GM18519 (cell line): Measurements from ENCODE around the gene DPH1.
"Not testable (repeated sequence)": the region's sequence is repeated elsewhere in the genome, so short reads cannot be mapped to it uniquely, and the experiment has no call there.

Experiments
- ATAC-seq: cut with Tn5 transposase; IDR thresholded peaks from one replicate; pipeline ENCODE4 v1.9.1; 2021; ENCODE audit warnings: mild to moderate bottlenecking, moderate library complexity; ENCODE audit not compliant: unreplicated experiment, low FRiP score

DPH1 gene

DNA sequence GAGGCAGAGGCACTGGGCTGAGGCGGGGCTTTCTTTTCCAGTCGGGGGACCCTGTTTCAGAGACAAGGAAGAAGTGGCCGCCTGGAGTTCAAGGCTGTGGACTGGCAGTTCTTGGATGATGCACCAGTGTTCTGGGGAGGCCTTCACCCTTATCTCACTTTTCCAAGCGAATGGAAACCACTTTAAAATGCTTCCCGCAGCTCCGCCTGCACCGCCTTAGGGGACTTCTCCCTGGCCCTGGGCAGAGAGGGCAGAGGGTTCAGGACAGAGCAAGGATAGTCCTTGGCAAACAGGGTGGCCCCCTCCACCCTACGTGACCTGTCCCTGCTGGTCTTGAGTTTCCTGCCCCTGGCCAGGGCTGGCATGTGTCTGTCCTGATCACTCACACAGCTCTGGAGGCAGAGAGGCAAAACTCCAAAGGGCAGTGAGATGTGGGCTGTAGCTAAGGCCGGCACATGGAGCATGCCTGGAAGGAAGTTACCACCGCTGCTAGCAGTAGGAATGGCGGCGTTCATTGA is 25.5 kb upstream of the DPH1 start:
- ATAC-seq: no peak

DNA sequence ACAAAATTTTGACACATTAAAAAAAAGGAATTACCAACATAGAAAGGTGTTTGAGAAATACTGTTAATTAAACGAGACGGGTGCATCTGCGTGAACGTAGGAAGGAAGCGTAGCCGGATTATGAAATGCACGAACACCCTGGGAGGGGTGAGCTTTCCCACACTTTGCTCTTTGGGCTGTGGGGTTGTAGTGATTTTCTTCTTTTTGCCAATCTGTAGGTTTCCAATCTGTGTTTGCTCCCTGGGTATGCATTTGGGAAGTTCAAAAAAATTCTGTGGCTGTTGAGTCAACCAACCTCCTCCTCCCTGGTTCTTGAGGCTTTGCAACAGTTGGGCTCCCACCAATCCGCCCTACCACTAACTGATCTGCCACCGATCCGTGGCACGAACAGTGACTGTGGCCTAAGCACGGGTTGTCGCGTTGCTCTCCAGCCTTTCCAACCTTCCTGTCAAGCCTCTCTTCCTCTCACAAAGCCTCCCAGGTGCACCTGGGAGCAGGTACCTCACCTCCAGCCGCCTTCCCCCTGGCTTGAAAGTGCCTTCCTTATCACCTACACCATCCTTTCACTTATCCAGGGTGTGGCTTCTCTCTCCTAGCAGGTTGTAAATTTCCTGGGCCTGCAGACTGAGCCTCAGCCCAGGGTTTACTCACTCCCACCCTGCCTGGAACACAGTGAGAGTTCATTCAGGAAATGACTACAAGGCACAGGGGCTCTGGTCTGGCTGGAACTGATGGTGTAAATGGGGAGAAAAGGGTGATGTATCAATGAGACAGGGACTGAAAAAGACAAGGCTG is 21.4 kb upstream of the DPH1 start:
- ATAC-seq: no peak

DNA sequence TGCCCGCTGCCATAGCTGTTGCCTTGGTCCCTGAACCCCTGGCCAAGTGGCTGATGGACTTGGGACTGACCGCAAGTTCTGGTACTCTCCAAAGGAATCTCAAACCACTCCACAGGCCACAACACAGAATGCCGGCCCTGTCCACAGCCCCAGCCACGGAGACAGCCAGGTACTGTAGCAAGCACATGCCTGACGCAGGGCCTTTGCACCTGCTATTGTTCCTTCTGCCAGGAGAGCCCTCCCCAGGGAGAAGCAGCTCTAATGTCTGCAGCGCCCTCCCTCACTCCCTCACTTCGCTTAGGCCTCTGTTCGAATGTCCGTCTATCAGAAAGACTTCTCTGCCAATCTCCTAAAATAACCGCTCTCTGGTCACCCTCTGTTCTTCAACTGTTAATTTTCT is 20.2 kb upstream of the DPH1 start:
- no peak for ATAC-seq

DNA sequence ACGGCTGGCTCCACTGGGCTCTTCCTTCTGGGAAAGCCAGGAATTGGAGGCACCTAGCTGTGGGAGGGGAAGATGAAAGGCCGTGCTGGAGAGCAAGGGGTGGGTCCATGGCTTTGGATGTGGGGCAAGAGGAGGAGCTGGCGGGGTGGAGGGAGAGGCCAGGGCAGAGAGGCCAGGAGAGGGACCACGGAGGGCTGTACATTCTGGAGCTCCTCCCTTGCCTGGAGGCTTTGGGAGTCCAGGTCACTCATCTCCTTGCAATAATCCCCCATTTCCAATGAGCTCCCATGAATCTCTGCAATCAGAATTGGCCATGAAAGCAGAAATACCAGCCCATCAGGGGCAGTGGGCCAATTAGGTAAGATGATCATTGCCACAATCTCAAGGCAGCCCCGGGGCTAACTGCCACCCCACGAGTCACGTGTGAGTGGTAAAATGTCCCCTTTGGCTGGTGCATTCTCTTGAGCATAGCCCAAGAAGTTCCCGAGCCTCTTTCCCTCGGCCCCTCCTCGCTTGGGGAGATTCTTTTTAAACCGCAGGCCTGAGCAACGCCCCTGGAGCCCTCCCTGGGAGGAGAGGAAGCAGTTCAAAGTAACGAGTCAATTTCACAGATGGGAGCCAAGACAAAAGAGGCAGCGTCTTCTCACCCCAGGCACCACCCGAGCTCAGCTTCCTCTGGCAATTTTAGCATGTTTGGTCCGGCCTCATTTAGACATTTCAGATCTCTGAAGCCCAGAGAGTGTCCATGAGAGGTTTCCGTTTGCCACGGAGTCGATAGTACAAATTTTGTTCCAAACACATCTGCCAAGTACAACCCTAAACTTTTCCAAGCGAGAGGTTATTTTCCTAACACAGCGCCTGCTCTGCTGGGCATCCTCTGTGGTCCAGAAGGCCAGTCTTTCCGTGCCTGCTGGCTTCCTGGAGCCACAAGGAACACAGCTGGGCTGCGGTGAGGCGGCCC is 18.3 kb upstream of the DPH1 start:
- no peak for ATAC-seq

DNA sequence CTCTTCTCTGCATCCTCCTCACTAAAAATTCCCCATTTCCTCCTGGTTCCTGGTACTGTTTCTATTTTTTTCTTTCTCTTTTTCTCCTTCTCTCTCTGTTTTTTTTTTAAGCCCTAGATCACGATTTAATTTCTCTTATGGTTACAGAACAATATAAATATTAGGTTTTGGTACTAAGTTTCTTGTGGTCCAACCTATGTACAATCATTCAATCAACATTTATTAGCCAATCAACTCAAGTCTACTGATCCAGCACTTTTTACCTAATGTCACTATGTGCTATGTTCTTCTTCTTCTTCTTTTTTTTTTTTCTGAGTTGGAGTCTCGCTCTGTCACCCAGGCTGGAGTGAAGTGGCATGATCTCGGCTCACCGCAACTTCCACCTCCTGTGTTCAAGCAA is 17.5 kb upstream of the DPH1 start:
- ATAC-seq: no peak

DNA sequence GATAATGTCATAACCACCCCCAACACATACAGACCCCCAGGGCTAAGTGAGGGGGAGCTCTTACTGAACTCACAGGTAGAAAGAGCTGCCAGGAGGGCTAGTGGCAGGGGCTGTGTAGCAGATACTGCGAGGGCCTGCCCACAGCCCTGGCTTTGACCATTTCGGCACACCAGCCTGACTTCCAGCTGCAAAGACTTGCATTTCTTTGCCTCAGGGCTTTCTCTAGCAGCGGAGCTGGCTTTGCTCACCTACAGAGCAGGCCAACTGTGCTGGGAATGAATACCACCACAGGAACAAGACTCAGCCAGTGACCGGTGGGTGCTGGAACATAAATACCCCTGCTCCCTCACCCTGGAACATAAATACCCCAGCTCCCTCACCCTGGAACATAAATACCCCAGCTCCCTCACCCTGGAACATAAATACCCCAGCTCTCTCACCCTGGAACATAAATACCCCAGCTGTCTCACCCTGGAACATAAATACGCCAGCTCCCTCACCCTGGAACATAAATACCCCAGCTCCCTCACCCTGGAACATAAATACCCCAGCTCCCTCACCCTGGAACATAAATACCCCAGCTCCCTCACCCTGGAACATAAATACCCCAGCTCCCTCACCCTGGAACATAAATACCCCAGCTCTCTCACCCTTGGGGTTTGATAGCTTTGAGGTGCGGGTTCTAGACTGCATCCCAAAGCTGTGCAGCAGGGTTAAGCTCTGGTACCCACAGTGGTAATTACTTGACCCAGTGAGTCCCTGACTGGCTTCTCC is 16.5 kb upstream of the DPH1 start:
- not testable (repeated sequence) for ATAC-seq

DNA sequence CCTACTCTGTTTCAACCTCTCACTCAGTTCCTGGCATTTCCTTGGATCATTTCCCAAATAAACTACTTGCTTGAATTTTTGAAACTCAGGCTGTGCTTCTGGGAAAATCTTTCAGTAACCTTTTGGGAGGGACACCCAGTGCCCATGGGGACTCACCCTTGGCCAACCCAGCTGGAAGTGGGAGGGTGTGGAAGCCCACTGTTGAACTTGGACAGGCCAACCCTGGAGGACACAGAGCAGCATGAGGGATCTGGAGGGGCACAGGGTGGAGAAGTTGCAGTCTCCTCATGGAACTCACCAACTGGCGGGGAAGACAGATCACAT is 16.0 kb upstream of the DPH1 start:
- no peak for ATAC-seq

DNA sequence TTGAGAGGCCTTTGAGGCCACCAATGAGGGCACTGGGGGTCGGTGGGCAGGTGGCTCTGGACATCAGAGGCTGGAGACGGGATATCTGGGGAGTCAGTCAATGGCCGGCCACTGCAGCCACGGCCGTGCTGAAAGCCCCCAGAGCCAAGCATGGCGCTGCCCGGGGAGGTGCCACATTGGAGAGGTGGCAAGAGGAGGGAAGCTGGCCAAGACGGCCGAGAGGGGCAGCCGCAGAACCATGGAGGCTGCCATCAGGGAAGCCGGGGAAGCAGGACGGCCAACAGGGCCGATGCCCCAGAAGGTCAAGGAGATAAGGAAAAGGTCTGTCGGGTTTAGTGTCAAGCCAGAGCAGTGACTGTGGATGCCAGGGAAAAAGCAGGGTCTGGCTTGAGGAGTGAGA is 14.6 kb upstream of the DPH1 start:
- ATAC-seq: no peak

DNA sequence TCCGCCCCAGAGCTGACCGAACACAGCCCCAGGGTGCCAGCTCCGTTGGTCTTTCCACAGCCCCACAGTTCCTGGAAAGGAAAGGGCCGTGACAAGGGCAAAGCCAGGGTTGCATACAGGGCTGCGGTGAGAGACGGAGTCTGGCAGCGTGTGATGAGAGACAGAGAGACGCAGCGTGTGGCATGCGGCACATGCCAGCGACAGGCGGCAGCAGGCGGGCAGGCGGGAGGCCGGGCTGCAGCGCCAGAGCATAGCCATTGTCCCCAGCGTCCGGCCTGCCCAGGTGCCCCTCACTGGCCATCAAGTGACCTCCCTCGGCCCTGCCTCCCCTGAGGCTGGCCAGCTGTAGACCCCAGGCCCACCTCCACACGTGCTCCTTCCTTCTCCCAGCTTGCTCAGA is 13.5 kb upstream of the DPH1 start:
- no peak for ATAC-seq

DNA sequence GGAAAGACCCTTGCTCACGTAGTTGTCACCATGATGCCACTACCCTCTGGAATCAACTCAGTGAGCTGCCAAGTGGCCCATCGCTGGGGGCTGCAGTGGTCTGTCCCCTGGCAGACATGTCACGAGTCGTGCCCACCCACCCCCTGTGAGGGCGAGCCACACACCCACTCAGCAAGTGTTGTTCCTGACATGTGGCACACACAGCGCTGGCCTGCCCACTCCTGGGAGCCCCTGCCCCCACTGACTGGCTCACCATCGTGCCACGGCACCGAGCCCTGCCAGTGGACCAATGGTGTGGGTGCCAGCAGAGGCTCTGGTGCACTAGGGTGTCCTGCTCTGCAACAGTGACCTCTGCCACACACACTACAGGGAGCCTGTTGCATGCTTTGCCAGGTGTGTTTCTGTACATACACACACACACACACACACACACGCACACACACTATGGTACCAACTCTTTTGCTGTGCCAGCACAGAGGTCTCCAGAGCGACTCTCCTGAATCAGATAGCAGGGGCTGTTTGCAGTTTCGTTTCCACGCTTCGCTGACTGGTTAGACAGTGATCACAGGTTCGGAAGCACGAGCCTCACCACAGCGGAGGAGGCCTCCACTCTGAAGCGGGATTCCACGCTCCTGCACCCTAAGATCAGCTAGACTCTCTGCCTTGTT is 12.5 kb upstream of the DPH1 start:
- ATAC-seq: no peak

DNA sequence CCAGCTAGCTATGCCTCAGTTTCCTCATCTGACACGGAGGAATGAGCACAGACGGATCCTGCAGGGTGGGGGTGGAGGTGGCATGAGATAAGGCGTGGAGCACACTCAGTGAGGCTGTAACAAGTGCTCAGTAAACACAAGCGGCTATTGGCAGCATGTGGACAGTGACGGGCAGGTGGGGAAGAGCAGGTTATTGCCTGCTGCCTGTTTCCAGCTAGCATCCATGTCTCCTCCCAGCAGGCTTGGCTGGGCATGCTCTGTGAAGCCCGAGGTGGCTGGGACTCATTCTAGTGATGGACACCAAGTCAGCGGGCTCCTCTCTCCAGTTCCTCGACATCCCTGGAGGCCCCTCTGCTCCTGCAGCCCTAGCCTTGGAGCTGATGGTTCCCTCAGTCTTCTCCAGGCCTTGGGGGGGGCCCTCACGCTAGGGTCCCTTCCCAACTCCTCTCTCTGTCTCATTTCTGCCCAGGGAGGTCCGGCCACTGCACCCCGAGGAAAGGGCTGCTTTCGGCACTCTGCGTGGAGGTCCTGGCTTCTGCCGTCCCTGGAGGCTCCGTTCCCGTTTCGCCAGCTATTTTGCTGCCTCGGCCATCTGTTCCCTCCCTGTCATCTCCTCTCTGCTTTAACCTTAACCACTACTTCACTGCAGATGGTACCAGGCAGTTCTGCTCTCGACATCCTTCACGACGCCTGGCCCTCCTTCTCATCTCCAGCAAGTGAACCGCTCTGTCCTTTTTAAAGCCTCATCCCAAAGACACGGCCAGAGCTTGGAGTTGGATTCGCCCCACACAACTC is 11.0 kb upstream of the DPH1 start:
- ATAC-seq: no peak

DNA sequence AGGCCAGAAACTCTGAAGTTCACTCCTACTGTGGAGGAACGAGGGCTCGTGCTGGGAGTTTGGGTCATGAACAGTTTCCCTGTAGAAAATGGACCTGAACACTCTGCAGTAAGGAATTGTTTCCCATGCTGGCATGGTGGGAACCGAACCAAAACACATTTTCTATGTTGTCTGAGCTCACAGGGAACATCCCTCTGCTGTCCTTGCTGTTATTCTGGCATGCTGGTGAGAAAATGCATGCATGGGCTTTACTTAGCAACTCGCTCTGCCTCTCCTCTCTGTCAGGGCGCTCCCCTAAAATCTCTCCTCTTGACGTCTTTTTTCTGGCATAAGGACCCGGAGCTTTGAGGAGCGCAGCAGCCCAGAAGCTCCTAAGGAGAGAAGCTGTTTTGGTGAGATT is 10.2 kb upstream of the DPH1 start:
- ATAC-seq: no peak

DNA sequence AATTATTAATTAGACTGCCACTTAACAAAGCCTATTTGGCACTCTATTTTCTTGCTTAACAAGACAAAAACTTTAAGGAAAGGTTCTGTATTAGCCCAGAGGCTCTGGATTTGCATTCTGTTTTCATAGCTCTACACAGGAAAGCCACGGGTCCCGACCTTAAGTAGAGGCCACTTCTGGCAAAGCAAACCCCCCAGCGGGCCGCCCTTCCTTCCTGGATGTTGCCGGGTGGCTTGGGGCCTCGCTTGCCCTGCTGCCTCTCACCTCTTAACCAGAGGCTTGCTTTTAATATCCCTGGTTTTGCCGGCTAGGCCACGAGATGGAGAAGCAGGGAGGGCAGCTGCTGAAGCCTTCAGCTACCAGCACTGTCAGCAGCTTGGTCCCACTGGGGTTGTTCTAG is 9.2 kb upstream of the DPH1 start:
- no peak for ATAC-seq

DNA sequence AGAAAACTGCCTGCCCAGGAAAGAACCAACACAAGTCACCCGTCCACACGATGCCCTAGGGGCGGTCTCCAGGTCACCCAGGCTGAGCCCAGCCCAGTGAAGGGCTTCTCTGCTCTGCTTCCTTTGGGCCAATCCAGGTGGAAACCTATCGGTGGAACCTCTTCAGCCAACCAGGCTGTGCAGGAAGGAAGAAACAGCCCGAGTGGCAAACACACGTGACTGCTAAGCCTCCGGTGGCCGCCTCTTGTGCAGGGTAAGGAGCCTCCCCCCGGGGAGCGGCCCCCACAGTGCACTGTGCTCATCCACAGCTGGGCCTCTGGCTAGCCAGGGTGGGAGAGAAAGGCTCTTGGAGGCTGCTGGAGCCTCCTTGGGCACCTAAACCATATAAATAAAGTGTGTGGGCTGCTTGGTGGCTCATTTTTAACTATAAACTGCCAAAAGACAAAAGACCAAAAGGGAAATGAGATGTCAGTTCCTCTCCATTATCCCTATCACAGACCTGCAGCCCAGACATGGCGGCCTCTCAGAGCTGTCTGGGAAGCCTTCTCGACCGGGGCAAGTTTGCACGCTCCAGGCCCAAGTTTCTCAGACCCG is 7.2 kb upstream of the DPH1 start:
- ATAC-seq: no peak

DNA sequence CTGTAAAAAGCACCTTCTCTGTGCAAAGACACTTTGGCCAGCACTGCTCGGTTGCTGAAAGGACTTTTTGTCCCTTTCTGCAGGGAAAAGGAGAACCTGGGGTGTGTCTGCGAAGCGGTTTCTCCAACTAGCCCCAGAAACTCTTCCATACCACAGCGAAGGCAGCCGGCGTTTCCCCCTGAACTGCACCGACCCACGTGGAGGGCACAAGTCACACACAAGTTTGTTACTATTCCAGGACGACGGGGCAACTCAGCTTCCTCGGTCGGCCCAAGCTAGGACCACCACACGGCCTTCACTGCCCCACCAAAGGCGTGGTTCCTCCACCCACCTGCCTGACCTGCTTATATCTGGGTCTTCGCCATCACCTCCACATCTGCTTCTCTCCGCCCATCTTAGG is 6.7 kb upstream of the DPH1 start:
- ATAC-seq: no peak

DNA sequence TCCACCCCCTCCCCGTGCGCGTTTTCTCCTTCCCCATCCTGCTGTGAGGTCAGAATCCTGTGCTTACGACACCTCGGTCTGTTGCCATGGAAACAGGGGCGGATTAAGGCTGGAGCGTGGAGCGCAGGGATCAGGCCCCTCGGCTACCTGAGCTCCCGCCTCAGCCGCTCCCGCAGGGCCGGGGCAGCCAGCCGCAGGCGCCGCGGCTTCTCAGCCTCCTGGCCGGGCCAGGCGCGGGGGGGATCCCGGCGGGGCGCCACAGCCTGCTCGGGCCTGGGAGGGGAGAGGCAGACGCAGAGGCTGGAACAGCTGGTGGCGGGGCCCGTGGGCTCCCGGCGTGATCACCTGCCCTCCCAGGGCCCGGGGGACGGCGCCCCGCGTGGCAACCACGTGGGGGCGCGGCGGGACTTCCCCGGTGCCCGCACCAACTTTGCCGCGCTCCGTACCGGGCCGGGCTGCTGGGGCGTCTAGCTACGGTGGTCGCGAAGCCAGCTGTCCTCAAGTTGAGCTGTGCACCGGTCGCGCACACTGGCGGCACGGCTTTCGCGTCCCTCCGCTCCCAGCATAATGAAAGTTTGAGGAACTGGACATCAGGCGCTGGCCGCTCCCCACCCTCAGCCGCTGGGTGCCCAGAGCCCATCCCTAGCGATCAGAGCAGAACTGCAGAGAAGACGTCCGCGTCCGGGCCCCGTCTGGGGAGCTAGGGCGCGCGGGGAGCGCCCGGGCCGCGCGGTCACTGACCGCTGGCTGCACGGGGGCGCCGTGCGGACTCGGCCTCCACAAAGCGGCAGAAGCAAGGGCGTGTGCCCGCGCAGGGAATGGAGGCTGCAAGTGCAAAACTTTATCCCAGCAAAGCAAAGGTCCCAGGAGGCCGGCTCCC is 6.0 kb upstream of the DPH1 start:
- no peak for ATAC-seq

DNA sequence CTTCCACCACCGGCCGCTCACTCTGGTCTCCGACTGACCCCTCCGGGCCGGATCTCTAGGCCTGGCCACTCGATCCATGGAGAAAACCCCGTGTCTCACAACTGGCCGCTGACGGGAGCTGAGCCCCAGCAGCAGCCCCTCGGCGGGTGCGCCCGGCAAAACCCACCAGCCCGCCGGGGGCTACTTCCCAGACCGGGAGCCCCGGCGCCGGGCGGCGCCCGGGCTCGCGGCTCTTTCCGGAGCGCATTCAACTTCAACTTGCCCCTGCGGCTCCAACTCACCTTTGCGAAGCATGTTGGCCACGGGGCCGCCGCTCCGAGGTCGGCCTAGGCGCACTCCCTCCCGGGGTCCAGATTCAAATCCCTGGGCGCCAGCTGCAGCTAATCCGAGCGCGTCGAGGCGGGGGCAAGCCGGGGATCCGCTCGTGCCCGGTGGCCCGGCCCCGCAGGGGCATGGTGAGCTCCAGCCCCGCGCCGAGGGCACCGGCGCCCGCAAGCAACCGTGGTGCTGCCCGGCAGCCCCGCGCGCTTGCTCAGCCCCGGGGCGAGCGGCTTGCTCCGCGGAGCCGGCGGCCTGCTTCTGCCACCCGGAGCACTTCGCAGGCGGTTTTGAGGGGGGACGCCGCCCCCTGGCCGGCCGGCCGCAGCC is 5.3 kb upstream of the DPH1 start:
- no peak for ATAC-seq

DNA sequence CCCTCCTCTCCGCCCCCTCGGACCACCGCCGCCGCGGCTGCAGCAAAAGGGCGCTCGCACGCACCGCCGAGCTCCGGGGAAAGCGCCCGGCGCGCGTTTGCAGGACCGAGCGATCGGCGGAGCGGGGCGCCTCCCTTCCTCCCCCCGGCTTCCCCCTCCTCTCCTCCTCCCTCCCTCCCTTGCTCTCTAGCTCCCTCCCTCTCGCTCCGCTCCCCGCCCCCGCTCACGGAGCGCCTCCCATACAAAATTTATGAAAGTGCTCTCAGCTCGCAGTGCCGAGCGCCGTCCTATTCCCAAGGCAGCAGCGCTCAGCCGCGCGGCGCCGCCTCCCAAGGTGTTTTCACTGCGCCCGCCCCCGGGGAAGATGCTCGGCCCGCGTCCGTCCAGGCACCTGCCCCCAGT is 4.7 kb upstream of the DPH1 start, which contains the start of gene RTN4RL1:
TSS of gene RTN4RL1 (minus strand) at position 115 of the 402 bp plus-strand sequence. CDS start 469 bp downstream, outside the sequence.
- no peak for ATAC-seq
